GM10248 (cell line): Measurements from ENCODE around the gene SHISA4.

Experiments
- CTCF ChIA-PET: fragments of 300-600 bp; sonication (Branson Sonifier 250); formaldehyde crosslinking; extraction: SDS; loops from one replicate; lab custom pipeline; 2021; ENCODE audit warnings: antibody characterized with exemption; lab: Yijun Ruan, JAX
- POLR2A ChIA-PET: fragments of 350-650 bp; sonication (Branson Sonifier 250); formaldehyde crosslinking; extraction: SDS; loops from one replicate; lab custom pipeline; 2020; ENCODE audit warnings: antibody characterized with exemption; lab: Yijun Ruan, JAX
- DNase-seq: peaks from one replicate; pipeline ENCODE4 v3.0.0; 2012; ENCODE audit errors: extremely low spot score
- CTCF ChIP-seq: IDR thresholded peaks from 2 replicates; pipeline ENCODE4 v1.5.1; 2012; ENCODE audit warnings: mild to moderate bottlenecking, low read depth; ENCODE audit errors: extremely low read depth, missing control alignments, control extremely low read depth

SHISA4 gene

DNA sequence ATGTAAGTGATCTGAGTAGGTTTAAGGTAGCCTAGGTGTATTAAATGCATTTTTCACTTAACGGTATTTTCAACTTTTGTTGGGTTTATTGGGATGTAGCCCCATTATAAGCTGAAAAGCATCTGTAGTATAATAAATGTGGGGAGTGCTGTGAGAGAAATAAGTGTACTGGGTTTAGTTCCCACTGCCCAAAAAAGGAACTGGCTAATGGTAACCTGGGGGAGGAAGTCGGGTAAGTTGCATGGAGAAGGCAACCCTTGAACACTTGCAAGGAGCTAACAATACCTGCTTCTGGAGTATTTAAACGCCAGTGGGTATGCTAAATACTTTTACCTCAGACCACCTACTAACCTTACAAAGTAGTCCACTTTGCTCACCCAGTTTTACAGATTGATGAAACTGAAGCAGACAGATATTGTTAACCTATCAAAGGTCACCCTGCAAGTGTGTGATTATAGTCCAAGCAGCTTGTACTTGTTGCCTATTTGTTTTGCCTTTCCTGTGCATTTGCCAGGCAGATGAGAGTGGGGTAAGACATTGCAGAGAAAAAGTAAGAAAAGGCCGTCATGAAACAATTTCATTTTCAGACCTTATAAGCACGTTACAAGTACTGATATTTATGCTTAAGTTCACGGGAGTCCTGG lies 7.6 kb upstream of the SHISA4 start:
- POLR2A ChIA-PET: interaction anchor here (0.6 kb wide), 1 partner anchor 84 kb away, joined by 3 read pairs; no protein-coding TSS in a partner anchor
- no peak for DNase-seq
- CTCF ChIA-PET: interaction anchor here (0.9 to 11.2 kb wide), 6 partner anchors 12 to 445 kb away, joined by 3 to 174 read pairs (median 4); partner anchors contain the start of gene SHISA4
- no peak for TF ChIP-seq CTCF

- ChIA-PET POLR2A (no interaction called here), CTCF (interaction anchor here (5.9 to 11.2 kb wide), 2 partner anchors 11 to 91 kb away, joined by 27 to 174 read pairs; partner anchors contain the start of gene SHISA4)
- no peak for TF ChIP-seq CTCF
- DNase-seq: no peak
Observed at GRCh38 chr1:201881617-201882016, 7.1 kb upstream of the SHISA4 start.

DNA sequence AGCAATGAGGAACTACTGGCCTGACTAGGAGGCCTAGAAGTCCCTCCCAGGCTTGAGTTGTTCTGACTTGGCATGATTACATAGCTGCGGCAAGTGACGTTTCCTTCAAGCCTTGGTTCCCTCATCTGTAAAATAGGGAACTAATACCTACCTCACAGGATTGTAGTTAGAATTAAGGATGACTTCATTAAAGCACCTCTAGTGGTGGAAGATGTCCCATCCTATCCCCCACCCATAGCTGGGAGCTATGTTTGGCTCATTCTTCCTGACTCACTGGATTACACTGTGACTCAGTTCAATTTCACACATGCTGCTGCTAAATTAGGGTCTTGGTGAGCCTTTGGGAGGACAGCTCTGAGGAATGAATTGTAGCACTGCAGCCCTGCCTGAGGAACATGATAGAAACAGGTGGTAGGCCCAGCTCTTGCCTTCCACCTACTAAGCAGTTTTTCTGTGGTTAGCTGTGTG lies 6.0 kb upstream of the SHISA4 start:
- ChIA-PET CTCF (interaction anchor here (0.9 to 11.2 kb wide), 5 partner anchors 8 to 253 kb away, joined by 4 to 174 read pairs (median 6); partner anchors contain the start of gene SHISA4), POLR2A (no interaction called here)
- TF ChIP-seq CTCF: no peak
- DNase-seq: peak; percentile 39

DNA sequence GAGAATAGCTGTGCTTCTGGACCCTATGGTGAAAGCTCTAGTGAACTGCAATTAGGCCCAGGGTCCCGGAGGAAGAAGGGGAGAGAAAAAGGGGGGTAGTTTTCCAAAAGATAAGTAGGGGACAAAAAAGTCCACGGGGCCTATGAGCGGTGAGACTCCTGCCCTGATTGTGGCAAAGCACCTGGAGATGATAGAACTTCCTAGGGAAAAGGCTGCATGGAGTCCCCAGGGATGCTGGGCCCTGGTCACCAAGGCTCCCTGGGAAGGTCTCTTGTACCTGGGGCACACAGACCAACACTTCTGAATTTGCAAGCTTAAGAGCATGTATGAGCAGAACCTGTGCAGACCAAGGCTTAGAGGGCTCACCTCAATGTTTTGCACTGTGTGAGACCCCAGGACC lies 5.4 kb upstream of the SHISA4 start:
- CTCF ChIA-PET: interaction anchor here (0.9 to 11.2 kb wide), 5 partner anchors 9 to 252 kb away, joined by 4 to 174 read pairs (median 6); partner anchors contain the start of gene SHISA4
- DNase-seq: no peak
- no peak for TF ChIP-seq CTCF
- POLR2A ChIA-PET: no interaction called here

GRCh38 chr1:201883786-201884185 lies 4.9 kb upstream of the SHISA4 start:
- POLR2A ChIA-PET: no interaction called here
- CTCF ChIA-PET: interaction anchor here (0.8 to 11.2 kb wide), 4 partner anchors 9 to 89 kb away, joined by 3 to 174 read pairs (median 16); partner anchors contain the start of gene SHISA4
- DNase-seq: peak; percentile 13
- TF ChIP-seq CTCF: no peak

DNA sequence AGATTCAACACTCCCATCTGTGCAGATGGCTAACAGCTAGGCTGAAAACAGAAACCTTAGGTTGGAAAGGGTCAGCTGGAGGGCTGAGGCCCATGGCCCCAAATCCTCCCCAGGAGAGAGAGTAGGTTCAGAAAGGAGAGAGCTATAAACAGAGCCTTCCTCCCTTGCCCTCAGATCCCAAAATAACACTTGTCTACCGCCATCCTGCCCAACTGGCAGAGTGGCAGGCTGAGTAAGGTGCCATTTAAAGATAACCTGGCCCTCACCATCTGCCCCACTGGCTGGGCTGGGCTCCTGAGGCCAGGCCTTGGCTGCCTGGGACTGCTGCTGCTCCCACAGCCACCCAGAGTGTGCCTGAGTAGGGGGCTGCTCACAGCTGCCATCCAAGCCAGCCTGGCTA lies 4.3 kb upstream of the SHISA4 start:
- TF ChIP-seq CTCF: no peak
- ChIA-PET CTCF (interaction anchor here (0.8 to 11.2 kb wide), 4 partner anchors 8 to 89 kb away, joined by 3 to 174 read pairs (median 16); partner anchors contain the start of gene SHISA4), POLR2A (no interaction called here)
- DNase-seq: no peak
